ENCODE measurements around the gene ISX.

- TF ChIP-seq CTCF (IDR thresholded peaks at IDR 0.05) = peak in 3 of 6 experiments; percentile 8 to 53 (median 39)
- TF ChIP-seq POLR2A (IDR thresholded peaks at IDR 0.05) = no peak
Observed at GRCh38 chr22:35043252-35043933, 22.6 kb upstream of the ISX start.
